ENCODE results near the gene SGCG. TPM values are rescaled to one million over a fixed set of nuclear protein-coding genes. Genes with fewer than 3 reads are reported as not detected.

Gene SGCG
- total and polyA plus RNA-seq, 12 donors = 0.32 to 1.3 (median 0.47) TPM; not detected in 6

- Histone ChIP-seq H3K9me3 (replicated peaks in 1 of 3) (no peaks in the 10 kb centered on the region), H3K36me3 (replicated peaks in 1 of 2) (no peaks in the 10 kb centered on the region), H3K4me3 (no peak overlapping the region), H3K27ac (no peak overlapping the region), H3K27me3 (no peaks in the 10 kb centered on the region), H3K4me1 (replicated peaks in 1 of 2) (no peaks in the 10 kb centered on the region)
- intact Hi-C loops (cut with DNase I) = no loop called here
- TF ChIP-seq CTCF (IDR thresholded peaks at IDR 0.05) = no peak
- no peak for TF ChIP-seq POLR2A (IDR thresholded peaks at IDR 0.05)
- DNase-seq = no peak
- 87 to 93% (median 90%) methylated on average over 3 of the region's 3 CpGs for WGBS, 4 donors
Measured at GRCh38 chr13:23271331-23271730, 90.6 kb downstream of the SGCG start.

GRCh38 chr13:23273498-23273897 lies 92.7 kb downstream of the SGCG start:
- H3K27me3 ChIP-seq = no peaks in the 10 kb centered on the region
- no peak overlapping the region for H3K27ac ChIP-seq
- H3K4me1 ChIP-seq (replicated peaks in 1 of 2) = no peaks in the 10 kb centered on the region
- TF ChIP-seq CTCF (IDR thresholded peaks at IDR 0.05) (no peak), POLR2A (IDR thresholded peaks at IDR 0.05) (no peak)
- WGBS, 4 donors = 63 to 75% (median 69%) methylated on average over 3 of the region's 3 CpGs
- no peak overlapping the region for H3K4me3 ChIP-seq
- no peak for DNase-seq
- intact Hi-C loops (cut with DNase I) = no loop called here
- H3K9me3 ChIP-seq (replicated peaks in 1 of 3) = no peaks in the 10 kb centered on the region
- no peaks in the 10 kb centered on the region for H3K36me3 ChIP-seq (replicated peaks in 1 of 2)

- Histone ChIP-seq H3K4me1 (replicated peaks in 1 of 2) (no peaks in the 10 kb centered on the region), H3K27ac (no peak overlapping the region), H3K36me3 (replicated peaks in 1 of 2) (no peaks in the 10 kb centered on the region), H3K9me3 (replicated peaks in 1 of 3) (no peaks in the 10 kb centered on the region), H3K27me3 (no peaks in the 10 kb centered on the region), H3K4me3 (no peak overlapping the region)
- WGBS, 4 donors = 61 to 85% (median 66%) methylated on average over 5 of the region's 5 CpGs
- TF ChIP-seq POLR2A (IDR thresholded peaks at IDR 0.05) (no peak), CTCF (IDR thresholded peaks at IDR 0.05) (no peak)
- intact Hi-C loops (cut with DNase I) = no loop called here
- no peak for DNase-seq
Measured at GRCh38 chr13:23279321-23279720, 98.5 kb downstream of the SGCG start.

- no peak for DNase-seq
- WGBS, 4 donors = 79 to 91% (median 85%) methylated on average over 1 of the region's 1 CpG
- H3K27ac ChIP-seq = no peak overlapping the region
Measured at GRCh38 chr13:23288564-23288963, 107.8 kb downstream of the SGCG start.

More at GRCh38 chr13:23288564-23288963, 107.8 kb downstream of the SGCG start:
- TF ChIP-seq CTCF (IDR thresholded peaks at IDR 0.05) (no peak), POLR2A (IDR thresholded peaks at IDR 0.05) (no peak)
- intact Hi-C loops (cut with DNase I) = no loop called here
- H3K27me3 ChIP-seq = no peaks in the 10 kb centered on the region
- H3K9me3 ChIP-seq (replicated peaks in 1 of 3) = no peaks in the 10 kb centered on the region
- no peak overlapping the region for H3K4me3 ChIP-seq
- no peaks in the 10 kb centered on the region for H3K36me3 ChIP-seq (replicated peaks in 1 of 2)
- no peaks in the 10 kb centered on the region for H3K4me1 ChIP-seq (replicated peaks in 1 of 2)

Measured in adrenal gland (tissue), 12 donors.